GM12891 (cell line): ENCODE data around the gene TEAD4.

Experiments
- DNase-seq: peaks from one replicate; pipeline ENCODE4 v3.0.0; 2011; ENCODE audit warnings: low spot score; ENCODE audit not compliant: insufficient read length
- FAIRE-seq: peaks from 2 replicates; lab custom pipeline; 2011; peaks lifted over from hg19 to GRCh38; lab: Jason Lieb, UNC
- PAX5 ChIP-seq: IDR thresholded peaks from 2 replicates; pipeline ENCODE4 v1.6.1; 2011; ENCODE audit warnings: low read length, moderate library complexity, mild to moderate bottlenecking; ENCODE audit not compliant: insufficient read depth, severe bottlenecking
- POLR2A ChIP-seq: IDR thresholded peaks from 2 replicates; pipeline ENCODE4 v1.6.1; 2011; ENCODE audit warnings: low read depth, low read length, control low read depth
- POLR2AphosphoS5 ChIP-seq: IDR thresholded peaks from 2 replicates; pipeline ENCODE4 v1.6.1; 2011; ENCODE audit warnings: low read depth, low read length, control low read depth
- POU2F2 ChIP-seq: IDR thresholded peaks from 2 replicates; pipeline ENCODE4 v1.6.1; 2011; ENCODE audit warnings: low read depth, mild to moderate bottlenecking, control low read depth, low read length, moderate library complexity
- SPI1 ChIP-seq: IDR thresholded peaks from 2 replicates; pipeline ENCODE4 v1.6.1; 2011; ENCODE audit warnings: low read depth, low read length, control low read depth
- TAF1 ChIP-seq: IDR thresholded peaks from 2 replicates; pipeline ENCODE4 v1.6.1; 2011; ENCODE audit warnings: low read depth, low read length, control low read depth

Gene TEAD4

DNA sequence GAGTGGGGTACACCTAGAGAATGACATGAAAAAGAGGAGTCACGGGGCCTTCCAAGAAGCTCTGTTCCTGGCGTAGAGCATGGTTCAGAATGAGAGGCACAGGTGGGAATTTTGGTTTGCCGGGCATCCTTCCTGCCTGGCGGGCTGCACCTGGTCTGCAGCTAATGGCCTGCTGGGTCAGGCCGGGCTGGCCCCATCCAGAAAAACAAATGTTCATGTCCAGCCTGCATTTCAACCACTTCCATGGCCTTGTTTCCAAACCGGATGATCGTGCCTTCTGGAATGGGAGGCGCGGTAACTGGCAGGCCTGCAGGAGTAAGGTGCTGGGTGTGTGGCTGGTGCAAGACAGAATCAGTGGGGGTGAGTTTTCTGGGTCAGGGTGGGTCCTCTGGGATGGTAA is 14.4 kb downstream of the TEAD4 start:
- TF ChIP-seq SPI1 (no peak), POLR2A (no peak), POU2F2 (no peak), TAF1 (no peak), PAX5 (no peak), POLR2AphosphoS5 (no peak)
- no peak for DNase-seq
- no peak for FAIRE-seq

DNA sequence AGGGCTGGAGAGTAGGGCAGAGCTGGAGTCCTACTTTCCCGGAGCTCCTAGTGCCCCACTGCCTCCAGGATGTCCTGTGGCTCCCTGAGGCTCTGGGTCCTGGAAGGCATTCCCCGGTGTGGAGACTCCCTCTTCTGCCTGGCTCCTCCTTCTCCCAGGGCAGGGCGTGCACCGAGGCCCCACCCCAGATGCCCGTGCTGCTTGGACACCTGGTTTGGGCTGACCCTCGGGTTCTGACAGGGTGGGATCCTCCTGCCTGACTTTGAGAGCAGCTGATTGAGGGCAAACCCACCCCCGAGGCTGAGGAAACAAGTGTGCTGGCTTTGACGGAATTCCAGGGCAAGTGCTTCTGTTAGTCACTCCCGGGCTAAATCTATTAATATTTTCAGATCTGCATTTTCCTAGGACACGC is 15.4 kb downstream of the TEAD4 start:
- FAIRE-seq (no peak), DNase-seq (no peak)
- TF ChIP-seq TAF1 (no peak), PAX5 (no peak), SPI1 (no peak), POU2F2 (no peak), POLR2A (no peak), POLR2AphosphoS5 (no peak)

DNA sequence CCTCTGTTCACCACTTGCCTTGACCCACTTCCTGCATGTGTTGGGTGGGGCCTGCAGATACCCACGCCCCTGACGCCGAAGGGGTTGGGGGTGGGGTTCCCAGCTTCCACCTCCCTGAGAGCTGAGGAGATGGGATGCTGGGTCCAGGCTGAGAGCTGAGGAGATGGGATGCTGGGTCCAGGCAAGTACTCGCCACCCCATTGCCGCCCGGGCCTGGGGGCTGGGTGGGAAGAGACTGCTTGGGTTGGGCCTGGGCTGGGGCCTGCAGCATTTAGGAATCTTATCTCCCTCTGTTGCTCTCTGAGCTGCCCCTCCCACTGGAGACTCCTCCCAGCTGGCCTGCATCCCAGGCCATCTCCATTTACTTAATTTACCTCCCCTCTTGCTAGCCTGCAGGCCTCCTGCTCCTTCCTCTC is 17.4 kb downstream of the TEAD4 start:
- TF ChIP-seq PAX5 = no peak
- no peak for TF ChIP-seq POLR2A
- FAIRE-seq = no peak
- no peak for DNase-seq

DNA sequence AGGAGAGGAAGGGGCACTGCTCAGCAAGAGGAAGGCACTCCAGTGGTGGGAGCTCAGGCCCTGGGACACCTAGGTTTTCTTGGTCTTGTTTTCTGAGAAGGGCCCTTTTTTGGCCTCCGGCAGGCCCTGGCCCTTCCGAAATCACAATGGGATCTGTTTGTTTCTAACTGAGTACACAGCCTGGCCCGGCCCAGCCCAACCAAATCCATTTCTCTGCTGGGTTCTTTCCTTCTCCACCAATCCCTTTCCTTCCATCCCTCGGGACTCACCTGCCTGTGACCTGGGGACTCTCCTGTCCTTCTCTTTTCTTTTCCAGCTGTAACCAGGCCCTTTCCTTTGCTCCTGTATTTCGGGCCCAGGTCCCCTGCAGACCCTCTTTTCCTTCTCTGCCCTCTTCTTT is 18.6 kb downstream of the TEAD4 start:
- no peak for TF ChIP-seq POU2F2
- no peak for TF ChIP-seq PAX5
- TF ChIP-seq POLR2A = no peak
- no peak for TF ChIP-seq POLR2AphosphoS5
- no peak for TF ChIP-seq TAF1
- TF ChIP-seq SPI1 = no peak
- DNase-seq (no peak), FAIRE-seq (no peak)

DNA sequence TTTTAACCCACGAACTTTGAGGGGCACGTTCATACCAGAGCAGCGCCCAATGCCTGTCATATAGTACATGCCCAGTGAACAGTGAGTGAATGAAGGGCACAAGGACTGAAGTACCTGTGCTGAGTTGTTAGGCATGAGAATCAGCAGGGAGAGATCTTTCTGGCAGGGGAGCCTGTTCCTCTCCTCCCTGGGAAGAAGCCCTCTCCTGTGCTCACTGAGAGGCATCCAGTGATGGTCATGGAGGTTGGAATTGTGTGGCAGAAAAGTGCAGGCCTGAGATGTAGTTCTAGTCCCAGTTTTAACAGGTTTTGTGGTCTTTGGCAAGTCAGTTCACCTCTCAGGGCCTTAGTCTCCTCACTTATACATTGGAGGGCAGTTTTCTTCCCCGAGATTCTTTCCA is 20.6 kb downstream of the TEAD4 start:
- FAIRE-seq (no peak), DNase-seq (no peak)
- TF ChIP-seq SPI1 (no peak), POLR2AphosphoS5 (no peak), PAX5 (no peak), TAF1 (no peak), POU2F2 (no peak), POLR2A (no peak)

DNA sequence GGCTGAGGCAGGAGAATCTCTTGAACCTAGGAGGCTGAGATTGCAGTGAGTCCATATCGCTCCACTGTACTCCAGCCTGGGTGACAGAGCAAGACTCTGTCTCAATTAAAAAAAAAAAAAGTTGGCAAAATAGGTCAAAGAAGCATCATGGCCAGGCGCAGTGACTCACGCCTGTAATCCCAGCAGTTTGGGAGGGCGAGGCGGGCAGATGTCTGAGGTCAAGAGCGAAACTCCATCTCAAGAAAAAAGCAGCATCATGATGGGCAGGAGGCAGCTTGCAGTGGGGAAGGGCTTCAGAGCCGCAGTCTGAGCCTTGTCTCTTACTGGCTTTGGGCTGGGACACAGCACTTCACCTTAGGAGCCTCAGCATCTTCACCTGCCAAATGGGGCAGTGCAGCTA is 21.4 kb downstream of the TEAD4 start:
- FAIRE-seq (no peak), DNase-seq (no peak)
- no peak for TF ChIP-seq POLR2A
- no peak for TF ChIP-seq TAF1
- no peak for TF ChIP-seq PAX5

DNA sequence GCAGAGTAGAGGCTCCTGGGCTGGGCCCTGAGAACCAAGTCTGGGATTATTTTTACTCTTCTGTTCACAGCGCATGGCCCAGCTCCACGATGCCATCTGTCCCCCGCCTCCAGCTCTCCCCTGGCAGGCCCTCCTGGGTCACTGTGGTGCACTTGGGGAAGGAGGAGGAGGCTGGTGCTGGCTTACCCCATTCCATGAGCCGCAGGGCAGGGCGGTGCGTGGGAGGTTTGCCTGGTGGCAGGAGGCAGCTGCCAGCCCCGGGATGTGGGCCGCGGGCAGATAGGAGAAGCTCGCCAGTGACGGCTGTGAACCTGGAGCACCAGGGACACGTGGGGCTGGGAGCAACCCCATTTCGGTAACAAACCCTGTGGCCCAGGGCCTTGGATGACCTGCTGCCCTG is 23.2 kb downstream of the TEAD4 start:
- DNase-seq = no peak
- no peak for FAIRE-seq
- TF ChIP-seq POU2F2 = no peak
- TF ChIP-seq POLR2AphosphoS5 = no peak
- TF ChIP-seq SPI1 = no peak
- no peak for TF ChIP-seq POLR2A
- no peak for TF ChIP-seq TAF1
- no peak for TF ChIP-seq PAX5

DNA sequence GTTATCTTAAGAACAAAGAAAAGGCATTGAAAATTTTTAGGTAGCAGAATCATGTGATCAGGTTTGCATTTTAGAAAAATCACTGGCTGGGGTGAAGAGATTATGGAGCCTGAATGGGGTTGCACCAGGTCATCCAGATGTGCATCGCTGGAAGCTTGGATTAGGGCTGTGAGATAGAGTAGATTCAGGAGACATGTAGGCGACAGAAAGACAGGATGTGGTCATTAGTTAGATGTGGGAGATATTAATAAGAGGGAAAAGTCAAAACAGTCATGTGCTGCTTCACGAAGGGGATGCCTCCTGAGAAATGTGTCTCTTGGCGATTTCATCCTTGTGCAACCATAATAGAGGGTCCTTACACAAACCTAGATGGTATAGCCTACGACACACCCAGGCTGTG is 25.1 kb downstream of the TEAD4 start:
- TF ChIP-seq TAF1 (no peak), POU2F2 (no peak), POLR2A (no peak), PAX5 (no peak)
- DNase-seq = no peak
- no peak for FAIRE-seq

DNA sequence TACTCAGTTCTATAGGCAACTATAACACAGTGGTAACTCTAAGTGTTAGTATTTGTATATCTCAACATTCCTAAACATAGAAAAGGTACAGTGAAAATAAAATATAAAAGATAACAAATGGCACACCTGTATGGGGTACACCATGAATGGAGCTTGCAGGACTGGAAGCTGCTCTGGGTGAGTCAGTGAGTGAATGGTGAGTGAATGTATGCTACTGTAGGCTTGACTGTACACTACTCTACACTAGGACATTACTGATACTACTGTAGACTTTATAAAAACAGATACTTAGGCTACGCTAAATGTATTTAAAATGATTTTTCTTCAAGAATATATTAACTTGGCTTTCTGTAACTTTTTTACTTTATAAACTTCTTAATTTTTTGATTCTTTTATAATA is 25.5 kb downstream of the TEAD4 start:
- no peak for TF ChIP-seq POLR2AphosphoS5
- TF ChIP-seq TAF1 = no peak
- TF ChIP-seq POLR2A = no peak
- TF ChIP-seq PAX5 = no peak
- no peak for TF ChIP-seq POU2F2
- no peak for TF ChIP-seq SPI1
- FAIRE-seq (no peak), DNase-seq (no peak)

DNA sequence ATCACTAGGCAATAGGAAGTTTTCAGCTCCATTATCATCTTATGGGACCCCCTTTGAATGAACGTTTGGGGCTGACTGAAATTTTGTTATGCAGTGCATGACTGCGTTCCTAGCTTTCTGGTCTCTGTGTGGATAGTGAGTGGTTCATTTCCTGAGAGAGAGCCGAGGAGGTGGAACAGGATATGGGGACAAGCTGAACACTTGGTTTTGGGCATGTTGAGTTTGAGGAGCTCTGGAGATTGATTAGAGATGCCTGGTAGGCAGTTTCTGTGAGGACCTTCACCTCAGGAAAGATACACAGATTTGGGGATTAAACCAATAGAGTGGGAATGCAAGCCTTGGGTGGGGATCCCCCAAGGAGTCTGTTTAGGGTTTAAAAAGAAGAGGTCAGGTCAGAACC is 27.7 kb downstream of the TEAD4 start:
- TF ChIP-seq POLR2A = no peak
- TF ChIP-seq POU2F2 = no peak
- no peak for TF ChIP-seq TAF1
- no peak for TF ChIP-seq PAX5
- TF ChIP-seq SPI1 = no peak
- TF ChIP-seq POLR2AphosphoS5 = no peak
- FAIRE-seq (no peak), DNase-seq (no peak)

DNA sequence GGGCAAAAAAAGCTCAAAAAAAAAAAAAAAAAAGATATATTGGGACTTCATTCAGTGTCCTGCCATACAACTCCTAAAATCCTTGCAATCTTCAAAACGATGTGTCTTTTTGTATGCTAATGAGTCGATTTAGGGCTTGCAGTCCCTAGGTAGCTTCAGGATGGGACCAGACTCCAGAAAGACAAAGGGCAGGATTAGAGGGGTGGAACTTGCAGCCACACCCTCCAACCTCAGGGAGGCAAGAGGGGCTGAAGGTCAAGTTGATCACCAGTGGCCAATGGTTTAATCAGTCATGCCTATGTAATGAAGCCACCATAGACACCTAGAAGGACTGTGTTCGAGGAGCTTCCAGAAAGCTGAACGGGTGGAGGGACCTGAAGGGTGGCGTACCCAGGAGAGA is 29.3 kb downstream of the TEAD4 start:
- FAIRE-seq = no peak
- no peak for DNase-seq
- TF ChIP-seq TAF1 (no peak), POU2F2 (no peak), SPI1 (no peak), POLR2A (no peak), POLR2AphosphoS5 (no peak), PAX5 (no peak)

DNA sequence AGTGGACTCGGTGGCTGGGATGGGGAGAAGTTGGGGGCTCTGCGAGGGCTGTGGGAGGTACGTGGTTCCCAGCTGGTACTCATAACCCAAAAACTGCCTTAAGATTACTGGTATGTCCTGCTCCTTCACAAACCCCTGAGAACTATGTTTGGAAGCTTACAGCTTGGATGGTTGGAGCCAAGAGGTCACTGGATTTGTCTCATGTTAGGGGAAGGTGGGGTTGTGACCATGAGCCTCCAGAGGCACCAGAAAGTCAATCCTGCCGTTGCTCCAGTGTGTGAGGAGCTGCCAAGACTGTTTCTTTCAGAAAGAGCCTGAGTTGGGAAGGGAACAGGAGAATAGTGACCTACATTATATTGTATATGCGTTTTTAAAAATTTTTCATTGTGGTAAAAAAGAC is 33.5 kb downstream of the TEAD4 start:
- DNase-seq (no peak), FAIRE-seq (no peak)
- TF ChIP-seq POLR2AphosphoS5 (no peak), POU2F2 (no peak), SPI1 (no peak), TAF1 (no peak), PAX5 (no peak), POLR2A (no peak)
